Measurements from ENCODE around the gene LARP6.

The LARP6 gene

DNA sequence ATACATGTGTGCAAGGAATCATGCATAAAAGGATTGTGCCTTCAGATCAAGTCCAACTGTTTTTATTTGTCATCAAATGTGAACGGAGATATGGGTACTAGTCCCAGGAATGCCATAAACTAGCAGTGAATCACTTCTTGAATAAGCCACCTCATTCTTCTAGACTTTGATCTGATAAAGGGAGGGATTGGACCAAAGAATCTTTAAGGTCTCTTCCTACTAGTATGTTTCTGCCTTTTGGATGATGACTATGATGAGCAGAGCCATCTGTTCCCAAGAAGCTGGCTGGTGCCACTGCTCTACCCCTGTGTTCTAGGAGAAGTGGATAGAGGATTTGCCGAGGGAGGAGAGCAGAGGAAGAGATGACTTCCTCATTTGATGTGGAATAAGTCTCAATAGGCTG lies 61.8 kb downstream of the LARP6 start:
- TF ChIP-seq, protein P1, sequence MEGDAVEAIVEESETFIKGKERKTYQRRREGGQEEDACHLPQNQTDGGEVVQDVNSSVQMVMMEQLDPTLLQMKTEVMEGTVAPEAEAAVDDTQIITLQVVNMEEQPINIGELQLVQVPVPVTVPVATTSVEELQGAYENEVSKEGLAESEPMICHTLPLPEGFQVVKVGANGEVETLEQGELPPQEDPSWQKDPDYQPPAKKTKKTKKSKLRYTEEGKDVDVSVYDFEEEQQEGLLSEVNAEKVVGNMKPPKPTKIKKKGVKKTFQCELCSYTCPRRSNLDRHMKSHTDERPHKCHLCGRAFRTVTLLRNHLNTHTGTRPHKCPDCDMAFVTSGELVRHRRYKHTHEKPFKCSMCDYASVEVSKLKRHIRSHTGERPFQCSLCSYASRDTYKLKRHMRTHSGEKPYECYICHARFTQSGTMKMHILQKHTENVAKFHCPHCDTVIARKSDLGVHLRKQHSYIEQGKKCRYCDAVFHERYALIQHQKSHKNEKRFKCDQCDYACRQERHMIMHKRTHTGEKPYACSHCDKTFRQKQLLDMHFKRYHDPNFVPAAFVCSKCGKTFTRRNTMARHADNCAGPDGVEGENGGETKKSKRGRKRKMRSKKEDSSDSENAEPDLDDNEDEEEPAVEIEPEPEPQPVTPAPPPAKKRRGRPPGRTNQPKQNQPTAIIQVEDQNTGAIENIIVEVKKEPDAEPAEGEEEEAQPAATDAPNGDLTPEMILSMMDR (conservative IDR thresholded peaks at IDR 0.05; ENCODE audit: low read length), result no peak
- DNase-seq (ENCODE audit: low read depth), result peak; percentile 71
- no peak overlapping the region for H3K4me3 ChIP-seq (ENCODE audit: low read length)

DNA sequence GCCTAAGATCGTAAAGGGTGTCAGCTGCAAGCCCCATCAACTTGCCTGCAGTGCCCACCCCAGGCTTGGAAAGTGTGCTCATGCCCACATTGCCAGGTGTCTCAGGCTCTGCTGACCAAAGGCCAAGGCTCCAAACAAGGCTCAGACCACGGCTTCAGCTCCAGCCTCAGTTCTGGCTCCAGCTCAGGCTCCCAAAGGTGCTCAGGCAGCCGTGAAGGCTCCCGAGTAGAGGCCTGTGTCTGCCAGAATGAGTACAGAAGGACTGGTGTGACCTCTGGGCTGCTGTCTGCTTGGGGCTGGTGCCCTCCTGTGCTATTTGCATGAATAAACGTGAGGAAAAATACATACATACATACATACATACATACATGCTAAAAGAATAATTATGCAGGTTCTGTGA lies 62.7 kb downstream of the LARP6 start:
- DNase-seq (ENCODE audit: low read depth), result no peak
- no peak overlapping the region for H3K4me3 ChIP-seq (ENCODE audit: low read length)
- TF ChIP-seq, protein P1 (conservative IDR thresholded peaks at IDR 0.05; ENCODE audit: low read length), result no peak

DNA sequence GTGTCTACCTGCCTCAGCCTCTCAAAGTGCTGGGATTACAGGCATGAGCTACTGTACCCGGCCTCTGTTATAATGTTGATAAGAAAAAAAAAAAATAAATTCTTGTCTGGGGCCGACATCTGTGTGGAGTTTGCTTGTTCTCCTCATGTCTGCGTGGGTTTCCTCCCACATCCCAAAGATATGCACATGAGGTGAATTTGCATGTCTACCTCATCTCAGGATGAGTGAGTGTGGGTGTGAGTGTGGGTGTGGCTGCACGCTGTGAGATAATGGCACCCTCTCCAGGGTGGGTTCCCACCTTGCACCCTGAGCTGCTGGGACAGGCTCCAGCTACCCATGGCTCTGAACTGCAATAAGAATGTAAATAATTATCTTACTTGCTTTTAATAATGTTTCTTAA lies 64.7 kb downstream of the LARP6 start:
- TF ChIP-seq, protein P1 (conservative IDR thresholded peaks at IDR 0.05; ENCODE audit: low read length), result no peak
- no peak overlapping the region for H3K4me3 ChIP-seq (ENCODE audit: low read length)
- DNase-seq (ENCODE audit: low read depth), result no peak

DNA sequence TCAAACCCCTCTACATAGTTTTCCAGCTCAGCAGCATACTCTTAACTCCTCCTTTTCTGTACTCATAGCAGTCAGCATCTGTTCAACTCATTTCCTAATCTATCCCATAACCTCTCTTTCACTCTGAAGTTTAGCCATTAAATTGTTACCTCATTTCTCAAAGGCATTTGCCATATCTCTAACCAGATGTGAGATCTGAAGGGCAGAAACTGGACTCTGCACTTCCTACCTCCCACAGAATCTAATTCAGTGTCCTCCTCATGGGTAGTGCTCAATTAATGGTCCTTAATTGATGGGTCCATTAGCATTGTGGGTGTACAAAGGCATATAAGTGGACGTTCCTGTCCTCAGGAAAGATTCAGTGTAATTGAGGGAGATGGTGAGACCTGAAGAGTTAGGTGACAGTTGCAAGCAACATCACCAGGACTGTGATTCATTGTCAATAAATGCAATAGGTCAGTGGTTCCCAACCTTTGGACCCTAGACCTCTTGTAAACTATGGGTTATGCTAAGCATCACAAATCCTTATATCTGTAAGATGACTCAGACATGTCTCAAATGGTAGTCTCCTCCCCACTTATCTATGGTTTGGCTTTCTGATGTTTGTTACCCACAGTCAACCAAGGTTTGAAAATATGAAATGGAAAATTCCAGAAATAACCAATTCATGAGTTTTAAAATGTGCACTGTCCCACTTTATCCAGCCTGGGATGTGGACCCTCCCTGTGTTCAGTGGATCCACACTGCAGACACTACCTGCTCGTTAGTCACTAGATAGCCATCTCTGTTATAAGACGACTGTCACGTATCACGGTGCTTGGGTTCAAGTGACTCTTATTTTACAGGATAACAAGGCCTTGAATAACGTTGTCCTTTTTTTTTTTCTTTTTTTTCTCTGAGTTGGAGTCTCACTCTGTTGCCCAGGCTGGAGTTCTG lies 65.6 kb downstream of the LARP6 start:
- DNase-seq (ENCODE audit: low read depth), result peak; percentile 74
- no peak overlapping the region for H3K4me3 ChIP-seq (ENCODE audit: low read length)

DNA sequence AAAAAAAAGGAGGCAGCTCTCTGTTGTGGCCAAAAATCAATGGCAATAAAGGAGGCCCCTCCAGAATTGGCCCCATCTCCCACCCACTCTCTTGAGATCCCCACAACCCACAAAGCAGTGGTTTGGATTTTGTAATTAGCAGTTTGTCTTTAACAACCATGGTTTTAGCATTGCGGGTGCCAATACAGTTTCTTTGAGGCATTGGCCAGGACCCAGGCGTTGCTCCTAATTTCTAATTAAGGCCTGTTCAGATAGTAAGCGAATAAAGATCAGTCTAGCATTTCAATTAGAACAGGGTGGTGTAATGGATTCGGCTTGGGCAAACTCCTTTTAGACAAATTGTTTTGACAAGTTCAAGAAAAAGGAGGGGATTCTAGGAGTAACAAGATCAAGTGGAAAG lies 67.0 kb downstream of the LARP6 start:
- TF ChIP-seq, protein P1 (conservative IDR thresholded peaks at IDR 0.05; ENCODE audit: low read length), result no peak
- DNase-seq (ENCODE audit: low read depth), result no peak
- no peak overlapping the region for H3K4me3 ChIP-seq (ENCODE audit: low read length)

More for the DNA sequence above, 65.6 kb downstream of the LARP6 start:
- TF ChIP-seq, protein P1 (conservative IDR thresholded peaks at IDR 0.05; ENCODE audit: low read length), result no peak

DNA sequence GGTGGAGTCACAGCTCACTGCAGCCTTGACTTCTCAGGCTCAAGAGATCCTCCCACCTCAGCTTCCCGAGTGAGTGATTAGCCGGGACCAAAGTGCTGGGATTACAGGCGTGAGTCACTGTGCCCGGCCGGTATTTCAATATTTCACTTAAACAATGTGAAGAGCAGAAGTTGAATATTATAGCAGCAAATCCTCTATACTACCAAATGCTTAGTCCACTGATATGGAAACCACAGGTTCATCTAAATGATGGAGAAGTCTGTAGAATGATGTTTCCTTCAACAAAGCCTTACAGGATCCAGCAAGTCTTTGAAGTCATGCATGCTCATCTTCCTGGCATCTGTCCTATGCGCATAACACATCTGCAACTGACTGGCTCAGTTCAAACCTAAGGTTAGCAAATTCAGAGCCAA lies 70.3 kb downstream of the LARP6 start:
- TF ChIP-seq, protein P1 (conservative IDR thresholded peaks at IDR 0.05; ENCODE audit: low read length), result no peak
- DNase-seq (ENCODE audit: low read depth), result peak; percentile 44

DNA sequence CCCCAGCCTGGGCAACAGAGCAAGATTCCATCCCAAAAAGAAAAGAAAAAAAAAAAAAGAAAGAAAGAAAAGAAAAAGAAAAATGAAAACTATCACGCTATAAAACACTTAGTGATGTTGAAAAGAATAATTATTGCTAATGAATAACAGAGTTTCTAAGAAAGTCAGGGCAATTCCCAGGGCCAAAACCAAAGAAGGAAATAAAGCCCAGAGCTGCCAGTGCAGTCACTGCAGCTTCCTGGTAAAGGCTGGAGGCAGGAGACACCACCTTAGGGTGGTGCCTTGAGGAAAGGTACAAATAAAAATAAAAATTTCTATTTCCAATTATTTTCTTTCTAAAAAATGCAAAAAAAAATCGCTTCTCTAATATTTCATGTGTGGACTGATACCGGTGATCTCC lies 70.9 kb downstream of the LARP6 start:
- TF ChIP-seq, protein P1 (conservative IDR thresholded peaks at IDR 0.05; ENCODE audit: low read length), result no peak
- no peak overlapping the region for H3K4me3 ChIP-seq (ENCODE audit: low read length)
- no peak for DNase-seq (ENCODE audit: low read depth)

More for the DNA sequence above, 70.3 kb downstream of the LARP6 start:
- H3K4me3 ChIP-seq (ENCODE audit: low read length), result no peak overlapping the region

Data from AG10803 (cell line).